ENCODE measurements around the gene CBLB. TPM values are rescaled to one million over a fixed set of nuclear protein-coding genes. Genes with fewer than 3 reads are reported as not detected.
A peak's percentile ranks its signal among the peaks of the same experiment; 100 is the strongest.
"Not testable (repeated sequence)": the region's sequence is repeated elsewhere in the genome, so short reads cannot be mapped to it uniquely, and the experiment has no call there.

CBLB gene
- total RNA-seq, 1 experiment from 2014 or later = 98.8 TPM

GRCh38 chr3:105763659-105764036, 105.2 kb downstream of the CBLB start:
- peaks cover 40% of the 10 kb centered on the region for H3K4me1 ChIP-seq (ENCODE audit: low read length)
- H2AFZ ChIP-seq (ENCODE audit: low read length) = no peak overlapping the region
- H3K79me2 ChIP-seq (ENCODE audit: low read length) = peaks cover 99% of the 10 kb centered on the region
- no peak overlapping the region for H3K4me3 ChIP-seq (ENCODE audit: low read length)
- no peaks in the 10 kb centered on the region for H3K27me3 ChIP-seq (ENCODE audit: low read length)
- H4K20me1 ChIP-seq (ENCODE audit: insufficient read depth, low read depth, low read length) = no peaks in the 10 kb centered on the region
- no peaks in the 10 kb centered on the region for H3K9me3 ChIP-seq (ENCODE audit: low read length)
- H3K27ac ChIP-seq (ENCODE audit: low read length) = no peak overlapping the region
- no peak overlapping the region for H3K9ac ChIP-seq (ENCODE audit: low read length)
- H3K36me3 ChIP-seq (ENCODE audit: insufficient read depth, low read length) = peaks cover 61% of the 10 kb centered on the region
- no peaks in the 10 kb centered on the region for H3K9me2 ChIP-seq (replicated peaks; ENCODE audit: insufficient read depth, low read length)
- DNase-seq = no peak
- H3K4me2 ChIP-seq (ENCODE audit: low read depth, low read length, poor library complexity, severe bottlenecking) = no peak overlapping the region

- Histone ChIP-seq H3K9me3 (ENCODE audit: low read length) (no peaks in the 10 kb centered on the region), H3K9ac (ENCODE audit: low read length) (no peak overlapping the region), H3K9me2 (replicated peaks; ENCODE audit: insufficient read depth, low read length) (no peaks in the 10 kb centered on the region), H4K20me1 (ENCODE audit: insufficient read depth, low read depth, low read length) (no peaks in the 10 kb centered on the region), H3K27ac (ENCODE audit: low read length) (no peak overlapping the region), H3K79me2 (ENCODE audit: low read length) (peaks cover 99% of the 10 kb centered on the region), H3K36me3 (ENCODE audit: insufficient read depth, low read length) (peaks cover 61% of the 10 kb centered on the region), H3K27me3 (ENCODE audit: low read length) (no peaks in the 10 kb centered on the region), H2AFZ (ENCODE audit: low read length) (no peak overlapping the region), H3K4me1 (ENCODE audit: low read length) (peaks cover 34% of the 10 kb centered on the region), H3K4me2 (ENCODE audit: low read depth, low read length, poor library complexity, severe bottlenecking) (no peak overlapping the region), H3K4me3 (ENCODE audit: low read length) (no peak overlapping the region)
- DNase-seq = no peak
Measured at GRCh38 chr3:105762749-105763658, 105.8 kb downstream of the CBLB start.

- not testable (repeated sequence) for H3K9me2 ChIP-seq (replicated peaks; ENCODE audit: insufficient read depth, low read length); DNase-seq; H3K4me3 ChIP-seq (ENCODE audit: low read length); H3K4me2 ChIP-seq (ENCODE audit: low read depth, low read length, poor library complexity, severe bottlenecking); H3K9me3 ChIP-seq (ENCODE audit: low read length); H3K27me3 ChIP-seq (ENCODE audit: low read length); H2AFZ ChIP-seq (ENCODE audit: low read length); H4K20me1 ChIP-seq (ENCODE audit: insufficient read depth, low read depth, low read length); H3K9ac ChIP-seq (ENCODE audit: low read length); H3K27ac ChIP-seq (ENCODE audit: low read length)
- Histone ChIP-seq H3K79me2 (ENCODE audit: low read length) (peaks cover 98% of the 10 kb centered on the region), H3K4me1 (ENCODE audit: low read length) (peaks cover 26% of the 10 kb centered on the region), H3K36me3 (ENCODE audit: insufficient read depth, low read length) (peaks cover 61% of the 10 kb centered on the region)
Measured at GRCh38 chr3:105762214-105762613, 106.6 kb downstream of the CBLB start.

GRCh38 chr3:105759442-105760078, 109.3 kb downstream of the CBLB start:
- H2AFZ ChIP-seq (ENCODE audit: low read length) = no peak overlapping the region
- H3K27ac ChIP-seq (ENCODE audit: low read length) = no peak overlapping the region
- H3K27me3 ChIP-seq (ENCODE audit: low read length) = no peaks in the 10 kb centered on the region
- peaks cover 45% of the 10 kb centered on the region for H3K36me3 ChIP-seq (ENCODE audit: insufficient read depth, low read length)
- no peak overlapping the region for H3K9ac ChIP-seq (ENCODE audit: low read length)
- H3K4me3 ChIP-seq (ENCODE audit: low read length) = no peak overlapping the region
- peaks cover 17% of the 10 kb centered on the region for H3K4me1 ChIP-seq (ENCODE audit: low read length)
- no peaks in the 10 kb centered on the region for H4K20me1 ChIP-seq (ENCODE audit: insufficient read depth, low read depth, low read length)
- no peaks in the 10 kb centered on the region for H3K9me2 ChIP-seq (replicated peaks; ENCODE audit: insufficient read depth, low read length)
- H3K79me2 ChIP-seq (ENCODE audit: low read length) = peaks cover 95% of the 10 kb centered on the region
- no peaks in the 10 kb centered on the region for H3K9me3 ChIP-seq (ENCODE audit: low read length)
- no peak for DNase-seq
- no peak overlapping the region for H3K4me2 ChIP-seq (ENCODE audit: low read depth, low read length, poor library complexity, severe bottlenecking)

- H3K36me3 ChIP-seq (ENCODE audit: insufficient read depth, low read length) = peaks cover 34% of the 10 kb centered on the region
- H3K4me1 ChIP-seq (ENCODE audit: low read length) = peaks cover 28% of the 10 kb centered on the region
- H3K9ac ChIP-seq (ENCODE audit: low read length) = no peak overlapping the region
- H2AFZ ChIP-seq (ENCODE audit: low read length) = no peak overlapping the region
- H3K9me2 ChIP-seq (replicated peaks; ENCODE audit: insufficient read depth, low read length) = no peaks in the 10 kb centered on the region
- DNase-seq = no peak
- no peaks in the 10 kb centered on the region for H3K9me3 ChIP-seq (ENCODE audit: low read length)
- H3K4me2 ChIP-seq (ENCODE audit: low read depth, low read length, poor library complexity, severe bottlenecking) = no peak overlapping the region
- no peak overlapping the region for H3K27ac ChIP-seq (ENCODE audit: low read length)
- H4K20me1 ChIP-seq (ENCODE audit: insufficient read depth, low read depth, low read length) = no peaks in the 10 kb centered on the region
- no peak overlapping the region for H3K4me3 ChIP-seq (ENCODE audit: low read length)
- H3K27me3 ChIP-seq (ENCODE audit: low read length) = no peaks in the 10 kb centered on the region
- peaks cover 94% of the 10 kb centered on the region for H3K79me2 ChIP-seq (ENCODE audit: low read length)
Measured at GRCh38 chr3:105758451-105758850, 110.4 kb downstream of the CBLB start.

GRCh38 chr3:105755121-105755886, 113.5 kb downstream of the CBLB start:
- no peak overlapping the region for H3K27ac ChIP-seq (ENCODE audit: low read length)
- no peaks in the 10 kb centered on the region for H4K20me1 ChIP-seq (ENCODE audit: insufficient read depth, low read depth, low read length)

GRCh38 chr3:105752791-105753415, 115.9 kb downstream of the CBLB start:
- Histone ChIP-seq H3K27ac (ENCODE audit: low read length) (peak overlapping the region; percentile 50), H3K9me3 (ENCODE audit: low read length) (no peaks in the 10 kb centered on the region), H3K79me2 (ENCODE audit: low read length) (peaks cover 89% of the 10 kb centered on the region), H3K4me3 (ENCODE audit: low read length) (no peak overlapping the region), H3K9ac (ENCODE audit: low read length) (no peak overlapping the region), H3K4me1 (ENCODE audit: low read length) (peaks cover 76% of the 10 kb centered on the region), H3K4me2 (ENCODE audit: low read depth, low read length, poor library complexity, severe bottlenecking) (no peak overlapping the region), H3K9me2 (replicated peaks; ENCODE audit: insufficient read depth, low read length) (no peaks in the 10 kb centered on the region), H4K20me1 (ENCODE audit: insufficient read depth, low read depth, low read length) (no peaks in the 10 kb centered on the region), H3K36me3 (ENCODE audit: insufficient read depth, low read length) (peaks cover 15% of the 10 kb centered on the region), H3K27me3 (ENCODE audit: low read length) (no peaks in the 10 kb centered on the region), H2AFZ (ENCODE audit: low read length) (no peak overlapping the region)
- DNase-seq = no peak

More at GRCh38 chr3:105755121-105755886, 113.5 kb downstream of the CBLB start:
- no peak overlapping the region for H3K4me3 ChIP-seq (ENCODE audit: low read length)
- H3K79me2 ChIP-seq (ENCODE audit: low read length) = peaks cover 92% of the 10 kb centered on the region
- peaks cover 25% of the 10 kb centered on the region for H3K36me3 ChIP-seq (ENCODE audit: insufficient read depth, low read length)
- H3K27me3 ChIP-seq (ENCODE audit: low read length) = no peaks in the 10 kb centered on the region
- no peak overlapping the region for H2AFZ ChIP-seq (ENCODE audit: low read length)
- DNase-seq = no peak
- no peaks in the 10 kb centered on the region for H3K9me2 ChIP-seq (replicated peaks; ENCODE audit: insufficient read depth, low read length)
- no peak overlapping the region for H3K9ac ChIP-seq (ENCODE audit: low read length)
- H3K4me2 ChIP-seq (ENCODE audit: low read depth, low read length, poor library complexity, severe bottlenecking) = no peak overlapping the region
- H3K4me1 ChIP-seq (ENCODE audit: low read length) = peaks cover 59% of the 10 kb centered on the region
- no peaks in the 10 kb centered on the region for H3K9me3 ChIP-seq (ENCODE audit: low read length)
